GOT3 (cell line): ENCODE results near the gene GUCY1B1.

Source experiments
- DNase-seq: peaks from one replicate; lab custom pipeline; 2025; ENCODE audit warnings: mixed read lengths; lab: John Stamatoyannopoulos, UW

The GUCY1B1 gene

GRCh38 chr4:155799116-155799793 lies 40.4 kb downstream of the GUCY1B1 start:
- DNase-seq = no peak

GRCh38 chr4:155799794-155800123 lies 40.9 kb downstream of the GUCY1B1 start:
- no peak for DNase-seq

GRCh38 chr4:155800685-155801343 lies 42.0 kb downstream of the GUCY1B1 start:
- DNase-seq = no peak

GRCh38 chr4:155802190-155802959 lies 43.6 kb downstream of the GUCY1B1 start:
- DNase-seq = no peak

- no peak for DNase-seq
Measured at GRCh38 chr4:155805016-155805415, 46.2 kb downstream of the GUCY1B1 start.

- no peak for DNase-seq
Measured at GRCh38 chr4:155807021-155807420, 48.2 kb downstream of the GUCY1B1 start.

- DNase-seq = no peak
Measured at GRCh38 chr4:155809835-155810234, 51.0 kb downstream of the GUCY1B1 start.

GRCh38 chr4:155811083-155811482 lies 52.3 kb downstream of the GUCY1B1 start:
- no peak for DNase-seq

- no peak for DNase-seq
Measured at GRCh38 chr4:155818639-155819038, 59.8 kb downstream of the GUCY1B1 start.

GRCh38 chr4:155819066-155819465 lies 60.2 kb downstream of the GUCY1B1 start:
- no peak for DNase-seq

GRCh38 chr4:155820887-155821518 lies 62.2 kb downstream of the GUCY1B1 start:
- no peak for DNase-seq

- DNase-seq = no peak
Measured at GRCh38 chr4:155822572-155822971, 63.8 kb downstream of the GUCY1B1 start.

- no peak for DNase-seq
Measured at GRCh38 chr4:155828628-155829027, 69.8 kb downstream of the GUCY1B1 start.

GRCh38 chr4:155832664-155833063 lies 73.8 kb downstream of the GUCY1B1 start:
- DNase-seq = no peak

- DNase-seq = no peak
Measured at GRCh38 chr4:155837203-155837796, 78.5 kb downstream of the GUCY1B1 start.

- DNase-seq = no peak
Measured at GRCh38 chr4:155842080-155842479, 83.3 kb downstream of the GUCY1B1 start.

- no peak for DNase-seq
Measured at GRCh38 chr4:155846929-155847328, 88.1 kb downstream of the GUCY1B1 start.

GRCh38 chr4:155849042-155849441 lies 90.2 kb downstream of the GUCY1B1 start:
- no peak for DNase-seq

GRCh38 chr4:155853189-155853588 lies 94.4 kb downstream of the GUCY1B1 start:
- no peak for DNase-seq

GRCh38 chr4:155854582-155855226 lies 95.9 kb downstream of the GUCY1B1 start:
- DNase-seq = no peak

GRCh38 chr4:155855897-155856296 lies 97.1 kb downstream of the GUCY1B1 start:
- no peak for DNase-seq
